HAP-1 (cell line): ENCODE data around the gene ALX3.

Source experiments
- DNase-seq, 2 experiments: peaks; one replicate each; pipeline ENCODE4 v3.0.0-alpha.2; 2016 to 2020; ENCODE audit warnings: low spot score in 2 of 2
- H3K27me3 ChIP-seq: fragments of 250-450 bp; sonication (Bioruptor Pico); 2 replicates; pipeline ENCODE4 v1.5.1; 2020; ENCODE audit warnings: low read depth, mild to moderate bottlenecking, moderate library complexity
- H3K36me3 ChIP-seq: fragments of 250-450 bp; sonication (Bioruptor Pico); replicated peaks from 2 replicates; pipeline ENCODE4 v1.5.1; 2020; ENCODE audit warnings: mild to moderate bottlenecking
- H3K4me1 ChIP-seq: fragments of 250-450 bp; sonication (Bioruptor Pico); 2 replicates; pipeline ENCODE4 v1.5.1; 2020; ENCODE audit warnings: mild to moderate bottlenecking
- H3K4me3 ChIP-seq: fragments of 250-450 bp; sonication (Bioruptor Pico); 2 replicates; pipeline ENCODE4 v1.5.1; 2020; ENCODE audit warnings: mild to moderate bottlenecking, moderate library complexity
- H3K9me3 ChIP-seq: fragments of 250-450 bp; sonication (Bioruptor Pico); 2 replicates; pipeline ENCODE4 v1.5.1; 2020; ENCODE audit warnings: mild to moderate bottlenecking, moderate library complexity
- in situ Hi-C: fragments of 300-500 bp; cut with MboI; formaldehyde crosslinking; loops from 3 replicates; pipeline ENCODE4 v1.14.3; 2020; ENCODE audit warnings: low sequenced_read_pairs, inconsistent platforms, mixed read lengths

Gene ALX3

GRCh38 chr1:110098222-110099026 is 28.0 kb upstream of the ALX3 start:
- in situ Hi-C loops, result no loop called here
- no peaks in the 10 kb centered on the region for H3K27me3 ChIP-seq

GRCh38 chr1:110097507-110098221 is 27.2 kb upstream of the ALX3 start:
- no peaks in the 10 kb centered on the region for H3K36me3 ChIP-seq
- no peak for DNase-seq
- H3K4me3 ChIP-seq, result no peak overlapping the region
- H3K4me1 ChIP-seq, result no peaks in the 10 kb centered on the region
- no peaks in the 10 kb centered on the region; the same call in 1 of the 2 replicates for H3K27me3 ChIP-seq
- in situ Hi-C loops, result no loop called here
- H3K9me3 ChIP-seq, result no peaks in the 10 kb centered on the region

More at GRCh38 chr1:110098222-110099026, 28.0 kb upstream of the ALX3 start:
- Histone ChIP-seq H3K4me1 (no peaks in the 10 kb centered on the region), H3K9me3 (no peaks in the 10 kb centered on the region), H3K4me3 (no peak overlapping the region), H3K36me3 (no peaks in the 10 kb centered on the region)
- DNase-seq, result no peak

GRCh38 chr1:110094931-110095654 is 24.6 kb upstream of the ALX3 start:
- H3K27me3 ChIP-seq, result no peaks in the 10 kb centered on the region; the same call in 1 of the 2 replicates
- H3K36me3 ChIP-seq, result no peaks in the 10 kb centered on the region
- no peak overlapping the region for H3K4me3 ChIP-seq
- in situ Hi-C loops, result no loop called here
- no peaks in the 10 kb centered on the region for H3K9me3 ChIP-seq
- no peak for DNase-seq
- no peaks in the 10 kb centered on the region for H3K4me1 ChIP-seq

DNA sequence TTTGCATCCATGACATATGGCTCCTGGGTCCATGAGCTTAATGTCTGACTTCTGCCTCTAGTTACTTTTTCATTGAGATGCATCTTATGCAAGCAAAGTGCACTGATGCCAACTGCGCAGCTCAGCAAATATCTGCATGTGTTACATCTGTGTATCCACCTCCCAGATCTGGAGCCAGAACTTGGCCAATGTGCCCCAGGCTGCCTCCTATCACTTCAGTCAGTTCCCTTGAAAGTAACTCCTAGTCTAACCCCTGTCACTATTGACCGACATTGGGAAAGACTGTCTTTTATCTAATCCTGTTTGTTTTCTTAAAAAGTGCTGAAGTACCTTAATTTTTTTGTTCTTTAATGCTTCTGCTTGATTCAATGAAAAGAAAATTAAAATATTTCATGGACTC is 22.5 kb upstream of the ALX3 start:
- Histone ChIP-seq H3K36me3 (no peaks in the 10 kb centered on the region), H3K4me3 (no peak overlapping the region), H3K27me3 (no peaks in the 10 kb centered on the region; the same call in 1 of the 2 replicates), H3K9me3 (no peaks in the 10 kb centered on the region), H3K4me1 (no peaks in the 10 kb centered on the region)
- in situ Hi-C loops, result no loop called here
- no peak for DNase-seq

DNA sequence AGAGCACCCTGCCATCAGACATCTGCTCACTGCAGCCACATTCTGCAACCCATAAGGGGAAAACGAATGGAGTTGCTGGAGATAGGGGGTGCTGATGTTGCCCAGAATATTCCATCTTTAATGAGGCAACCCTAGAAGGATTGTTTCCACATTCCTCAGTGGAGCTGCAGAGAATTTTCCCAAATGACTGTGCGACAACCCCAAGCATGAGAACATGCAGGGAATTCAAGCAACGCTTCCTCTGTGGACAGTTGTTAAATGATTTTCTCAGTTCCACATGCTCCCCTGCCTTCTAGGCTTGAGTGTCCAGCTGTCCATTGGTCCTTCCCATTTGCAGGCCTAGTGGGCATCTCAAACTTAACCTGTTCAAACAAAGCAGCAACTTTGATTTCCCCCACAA is 21.3 kb upstream of the ALX3 start:
- H3K36me3 ChIP-seq, result no peaks in the 10 kb centered on the region
- in situ Hi-C loops, result no loop called here
- no peak for DNase-seq
- H3K9me3 ChIP-seq, result no peaks in the 10 kb centered on the region
- no peak overlapping the region for H3K4me3 ChIP-seq
- H3K27me3 ChIP-seq, result peaks cover 5% of the 10 kb centered on the region; the same call in 1 of the 2 replicates
- H3K4me1 ChIP-seq, result no peaks in the 10 kb centered on the region

DNA sequence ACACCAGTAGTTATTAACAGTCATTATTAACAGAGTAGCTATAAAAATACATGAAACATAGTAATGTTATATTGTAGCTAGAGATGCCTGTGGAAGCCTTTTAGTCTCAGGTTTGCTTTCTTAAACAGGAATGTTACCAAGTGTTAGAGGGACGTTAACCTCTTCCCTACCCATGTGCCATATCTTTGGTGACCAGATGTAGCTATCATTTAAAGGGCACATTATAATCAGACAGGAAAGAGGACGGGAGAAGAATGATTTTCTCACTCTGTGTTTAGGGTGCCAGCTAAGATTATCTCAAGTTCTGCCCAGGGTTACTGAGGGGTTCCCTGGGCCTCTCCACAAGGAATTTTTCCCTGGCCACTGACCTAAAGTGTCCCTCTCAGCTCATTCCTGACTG is 20.9 kb upstream of the ALX3 start:
- in situ Hi-C loops, result no loop called here
- no peak overlapping the region for H3K4me3 ChIP-seq
- no peaks in the 10 kb centered on the region for H3K9me3 ChIP-seq
- DNase-seq, result no peak
- no peaks in the 10 kb centered on the region for H3K4me1 ChIP-seq
- H3K27me3 ChIP-seq, result peaks cover 9% of the 10 kb centered on the region; the same call in 1 of the 2 replicates
- no peaks in the 10 kb centered on the region for H3K36me3 ChIP-seq

DNA sequence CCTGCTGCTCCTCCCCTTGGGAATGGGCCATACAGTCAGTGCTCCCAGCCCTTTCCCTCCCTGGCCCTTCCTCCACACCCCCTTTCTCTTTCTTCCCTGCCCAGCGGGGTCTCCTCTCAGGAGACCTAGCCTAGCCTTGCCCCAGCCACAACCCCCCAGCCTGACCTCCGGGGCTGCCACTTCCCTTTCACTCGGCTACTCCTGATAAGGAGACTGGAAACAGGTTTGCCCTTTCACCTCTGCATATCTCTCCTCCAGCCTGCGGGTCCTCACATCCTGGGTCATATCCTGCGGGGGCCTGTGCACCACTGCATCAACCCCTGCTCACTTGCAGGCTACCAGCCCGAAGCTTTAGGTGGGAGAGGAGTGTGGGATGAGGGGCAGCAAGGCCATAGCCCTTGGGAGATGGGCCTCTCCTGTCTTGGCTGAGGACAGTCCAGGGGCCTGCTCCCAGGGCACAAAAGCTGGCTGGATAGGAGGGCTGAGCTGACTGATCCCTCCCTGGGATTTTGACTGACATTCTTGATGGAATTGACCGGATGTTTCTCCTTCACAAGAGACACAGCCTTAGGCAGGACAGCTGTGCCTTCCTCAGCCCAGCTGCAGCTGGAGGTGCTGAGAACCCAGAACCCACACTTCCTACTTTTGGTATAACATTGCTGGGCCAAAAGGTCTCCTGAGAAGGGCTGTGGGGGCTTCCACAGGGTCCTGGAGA is 19.2 kb upstream of the ALX3 start:
- no peak for DNase-seq
- no peaks in the 10 kb centered on the region for H3K4me1 ChIP-seq
- in situ Hi-C loops, result no loop called here
- no peaks in the 10 kb centered on the region for H3K9me3 ChIP-seq
- H3K27me3 ChIP-seq, result peaks cover 25% of the 10 kb centered on the region
- H3K4me3 ChIP-seq, result no peak overlapping the region
- no peaks in the 10 kb centered on the region for H3K36me3 ChIP-seq

DNA sequence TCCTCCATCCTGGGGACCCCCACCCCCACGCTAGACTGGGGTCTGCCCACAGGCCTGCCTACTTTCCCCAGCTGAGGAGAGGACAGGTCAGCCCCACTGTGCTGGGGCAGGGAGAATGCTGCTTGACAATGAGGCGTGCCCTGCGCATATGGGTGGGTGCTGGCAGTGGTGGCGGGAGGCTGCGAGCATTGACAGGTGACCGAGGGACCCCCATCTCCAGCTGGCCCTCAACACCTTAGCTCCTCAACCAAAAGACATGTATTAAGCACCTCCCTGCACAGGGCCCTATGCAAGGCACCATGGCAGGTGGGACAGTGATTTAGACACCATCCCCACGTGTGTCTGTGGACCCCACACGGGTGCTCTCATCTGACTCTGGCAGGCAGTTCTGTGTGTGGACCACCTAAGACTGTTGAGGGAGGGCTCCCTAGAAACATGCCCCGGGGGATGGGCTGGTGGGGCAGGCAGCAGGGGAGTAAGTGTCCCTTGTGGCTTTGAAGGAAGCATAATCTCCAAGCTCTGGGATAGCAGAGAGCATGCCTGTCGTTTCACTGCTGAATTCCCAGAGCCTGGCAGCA is 18.4 kb upstream of the ALX3 start:
- no peak for DNase-seq
- peaks cover 5% of the 10 kb centered on the region for H3K4me1 ChIP-seq
- H3K27me3 ChIP-seq, result peaks cover 34% of the 10 kb centered on the region
- in situ Hi-C loops, result no loop called here
- H3K9me3 ChIP-seq, result no peaks in the 10 kb centered on the region
- H3K4me3 ChIP-seq, result no peak overlapping the region
- H3K36me3 ChIP-seq, result no peaks in the 10 kb centered on the region

DNA sequence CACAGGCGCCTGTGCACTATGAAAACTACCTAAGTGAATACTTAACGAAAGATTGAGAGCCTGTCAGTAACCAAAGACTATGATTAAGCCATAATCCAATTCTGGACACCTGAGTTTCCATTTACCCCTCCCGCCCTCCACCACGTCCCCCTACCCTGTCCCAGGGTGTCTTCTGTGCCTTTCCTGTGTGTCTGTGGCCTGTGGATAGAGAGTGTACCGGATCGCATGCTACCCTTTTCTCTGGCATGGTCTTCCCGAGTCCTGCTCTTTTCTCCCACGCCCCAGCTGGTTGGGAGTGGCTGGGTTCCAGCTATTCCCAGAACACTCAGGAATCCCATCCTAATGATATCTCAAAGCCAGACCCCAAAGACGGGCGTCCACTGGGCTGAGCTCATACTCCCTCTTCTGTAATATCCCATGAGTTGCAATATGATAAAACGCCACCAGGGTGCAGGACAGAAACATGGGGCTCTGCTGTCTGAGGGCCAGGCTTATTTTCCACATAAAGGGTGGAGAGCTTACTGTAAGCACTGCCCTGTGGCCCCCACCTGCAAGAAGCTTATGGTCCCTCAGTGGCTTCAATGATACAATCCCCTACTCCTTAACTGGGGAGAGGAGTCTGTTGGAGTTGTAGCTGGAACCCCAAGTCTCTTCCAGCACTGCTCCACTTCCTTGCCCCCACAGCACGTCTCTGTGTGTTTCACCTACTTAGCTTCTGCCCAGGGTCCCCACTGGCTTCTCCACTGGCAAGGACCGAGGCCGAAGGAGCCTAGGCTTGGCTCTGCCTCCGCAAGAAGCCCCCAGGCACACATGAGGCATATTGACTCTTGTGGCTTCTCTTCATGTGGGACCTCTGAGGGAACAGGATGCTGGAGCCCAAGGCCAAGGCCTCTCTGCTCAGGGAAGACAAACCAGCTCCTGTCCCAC is 17.6 kb upstream of the ALX3 start:
- Histone ChIP-seq H3K27me3 (peaks cover 42% of the 10 kb centered on the region), H3K9me3 (no peaks in the 10 kb centered on the region), H3K4me1 (peaks cover 7% of the 10 kb centered on the region), H3K36me3 (no peaks in the 10 kb centered on the region), H3K4me3 (no peak overlapping the region)
- DNase-seq, result peak; percentile 48 to 77
- in situ Hi-C loops, result no loop called here

GRCh38 chr1:110086961-110087360 is 16.5 kb upstream of the ALX3 start:
- H3K9me3 ChIP-seq, result no peaks in the 10 kb centered on the region
- H3K4me1 ChIP-seq, result peaks cover 7% of the 10 kb centered on the region
- peaks cover 52% of the 10 kb centered on the region for H3K27me3 ChIP-seq
- no peaks in the 10 kb centered on the region for H3K36me3 ChIP-seq
- H3K4me3 ChIP-seq, result no peak overlapping the region
- no peak for DNase-seq
- in situ Hi-C loops, result no loop called here

DNA sequence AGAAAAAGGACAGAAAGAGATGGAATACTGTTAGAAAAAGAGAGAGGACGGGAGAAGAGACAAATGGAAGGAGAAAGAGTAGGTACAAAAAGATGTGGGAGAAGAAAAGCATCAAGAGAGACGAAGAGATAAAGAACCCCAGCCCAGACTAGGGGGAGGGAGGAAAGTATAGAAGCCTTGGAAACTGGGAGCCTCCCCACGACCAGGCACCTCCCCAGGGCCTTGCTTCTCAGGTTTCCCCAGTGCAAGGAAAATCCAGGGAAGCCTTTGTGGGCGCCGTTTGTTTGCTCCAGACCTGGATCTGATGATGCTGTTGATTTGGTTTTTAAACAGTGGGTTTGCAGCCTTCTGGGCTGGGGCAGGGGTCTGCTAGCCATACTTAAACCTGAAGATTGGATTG is 15.2 kb upstream of the ALX3 start:
- Histone ChIP-seq H3K4me3 (no peak overlapping the region), H3K9me3 (no peaks in the 10 kb centered on the region), H3K36me3 (no peaks in the 10 kb centered on the region), H3K4me1 (peaks cover 7% of the 10 kb centered on the region), H3K27me3 (peaks cover 56% of the 10 kb centered on the region)
- in situ Hi-C loops, result no loop called here
- DNase-seq, result no peak

GRCh38 chr1:110084227-110085078 is 14.0 kb upstream of the ALX3 start:
- Histone ChIP-seq H3K9me3 (no peaks in the 10 kb centered on the region), H3K4me1 (peaks cover 7% of the 10 kb centered on the region), H3K36me3 (no peaks in the 10 kb centered on the region), H3K4me3 (peak overlapping the region; percentile 21), H3K27me3 (peaks cover 56% of the 10 kb centered on the region)
- in situ Hi-C loops, result no loop called here
- peak in 1 of 2 experiments; percentile 33 for DNase-seq
